Spinal cord (tissue), 10 donors: Measurements from ENCODE around the gene SLC39A10. TPM values are rescaled to one million over a fixed set of nuclear protein-coding genes. Genes with fewer than 3 reads are reported as not detected.

Experiments
- DNase-seq, 6 donors: peaks; one replicate each; pipeline versions ENCODE4 v3.0.0 to v3.0.0-alpha.2; 2013 to 2015; ENCODE audit warnings: low spot score in 6 of 6, low read depth in 4 of 6
- H3K27ac ChIP-seq: one replicate; pipeline ENCODE4 v1.5.1; 2013; ENCODE audit warnings: low read depth, low read length, control low read depth
- H3K27me3 ChIP-seq: one replicate; pipeline ENCODE4 v1.6.1; 2013; ENCODE audit warnings: low read length; ENCODE audit not compliant: control insufficient read depth, insufficient read depth
- H3K36me3 ChIP-seq: one replicate; pipeline ENCODE4 v1.6.1; 2013; ENCODE audit warnings: low read length; ENCODE audit not compliant: control insufficient read depth, insufficient read depth
- H3K4me1 ChIP-seq: one replicate; pipeline ENCODE4 v1.6.1; 2013; ENCODE audit warnings: low read length; ENCODE audit not compliant: control insufficient read depth, insufficient read depth
- H3K4me3 ChIP-seq: one replicate; pipeline ENCODE4 v1.5.1; 2013; ENCODE audit warnings: low read depth, low read length, control low read depth
- H3K9me3 ChIP-seq: one replicate; pipeline ENCODE4 v1.6.1; 2013; ENCODE audit warnings: low read length; ENCODE audit not compliant: control insufficient read depth, insufficient read depth
- WGBS: methylation state at CpG from one replicate; pipeline ENCODE4 v1.1.5; 2013; ENCODE audit warnings: missing lambda C conversion rate; ENCODE audit not compliant: insufficient coverage; 5-methylcytosine and 5-hydroxymethylcytosine counted together
- polyA plus RNA-seq, 2 donors: library from polyadenylated mRNA; unstranded; fragments of 120-200 nt; gene quantifications; one replicate each; pipeline ENCODE4 v1.2.1, GENCODE V29; 2013; ENCODE audit not compliant: insufficient read length in 2 of 2
- total RNA-seq, 2 donors: library from RNA; depleted of rRNA in 1 of 2; stranded (reverse); fragments of 120-200 nt in 1 of 2; fragments of >200 nt in 1 of 2; gene quantifications; one replicate each; pipeline versions ENCODE4 v1.2.3 to v1.2.4, GENCODE V29; 2013 to 2014
- donor health status: healthy.

The SLC39A10 gene
- total and polyA plus RNA-seq, 4 donors: 67.2 to 113 (median 90.3) TPM

DNA sequence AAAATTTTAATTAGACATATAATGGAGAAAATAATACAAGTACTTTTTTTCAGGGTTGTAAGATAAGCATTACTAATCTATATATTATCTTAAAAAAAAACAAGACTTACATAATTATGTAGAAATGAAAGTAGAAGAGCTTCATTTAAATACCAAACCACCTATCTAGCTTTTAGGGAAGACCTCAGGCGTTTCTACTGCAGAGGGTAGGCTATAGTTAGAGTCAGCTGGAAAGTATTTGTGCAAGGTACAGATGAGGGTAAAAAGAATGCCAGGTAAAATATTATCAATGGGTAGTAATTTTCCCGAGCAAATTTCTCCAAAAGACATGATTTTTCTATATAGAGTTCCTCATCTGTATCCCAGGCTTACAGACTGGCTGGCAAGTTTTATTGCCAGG is 30.5 kb upstream of the SLC39A10 start:
- Histone ChIP-seq H3K36me3 (no peaks in the 10 kb centered on the region), H3K27me3 (no peaks in the 10 kb centered on the region), H3K4me1 (no peaks in the 10 kb centered on the region), H3K27ac (no peak overlapping the region), H3K4me3 (no peak overlapping the region), H3K9me3 (no peaks in the 10 kb centered on the region)
- DNase-seq: no peak
- no CpG with 5 or more reads among the region's 2 CpGs for WGBS

DNA sequence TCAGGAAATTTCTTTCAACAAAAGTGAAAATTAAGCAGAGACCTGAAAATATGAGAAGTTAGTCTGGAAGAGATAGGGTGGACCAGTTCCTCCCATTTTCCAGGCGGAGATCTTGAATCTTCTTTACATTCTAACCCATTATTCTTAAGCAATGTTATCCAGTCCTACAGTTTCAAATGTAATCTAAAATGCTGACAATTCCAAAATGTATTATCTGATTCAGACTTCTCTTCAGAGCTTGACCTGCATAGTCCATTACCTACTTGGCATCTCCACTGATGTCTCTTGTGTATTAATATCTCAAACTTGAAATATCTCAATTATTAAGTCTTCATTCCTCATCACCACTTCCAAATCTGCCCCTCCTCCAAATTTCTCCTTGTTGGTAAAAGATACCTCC is 28.4 kb upstream of the SLC39A10 start:
- DNase-seq: no peak
- Histone ChIP-seq H3K4me3 (no peak overlapping the region), H3K9me3 (no peaks in the 10 kb centered on the region), H3K27ac (no peak overlapping the region), H3K4me1 (no peaks in the 10 kb centered on the region), H3K27me3 (no peaks in the 10 kb centered on the region), H3K36me3 (no peaks in the 10 kb centered on the region)
- WGBS: no CpG with 5 or more reads among the region's 1 CpG

DNA sequence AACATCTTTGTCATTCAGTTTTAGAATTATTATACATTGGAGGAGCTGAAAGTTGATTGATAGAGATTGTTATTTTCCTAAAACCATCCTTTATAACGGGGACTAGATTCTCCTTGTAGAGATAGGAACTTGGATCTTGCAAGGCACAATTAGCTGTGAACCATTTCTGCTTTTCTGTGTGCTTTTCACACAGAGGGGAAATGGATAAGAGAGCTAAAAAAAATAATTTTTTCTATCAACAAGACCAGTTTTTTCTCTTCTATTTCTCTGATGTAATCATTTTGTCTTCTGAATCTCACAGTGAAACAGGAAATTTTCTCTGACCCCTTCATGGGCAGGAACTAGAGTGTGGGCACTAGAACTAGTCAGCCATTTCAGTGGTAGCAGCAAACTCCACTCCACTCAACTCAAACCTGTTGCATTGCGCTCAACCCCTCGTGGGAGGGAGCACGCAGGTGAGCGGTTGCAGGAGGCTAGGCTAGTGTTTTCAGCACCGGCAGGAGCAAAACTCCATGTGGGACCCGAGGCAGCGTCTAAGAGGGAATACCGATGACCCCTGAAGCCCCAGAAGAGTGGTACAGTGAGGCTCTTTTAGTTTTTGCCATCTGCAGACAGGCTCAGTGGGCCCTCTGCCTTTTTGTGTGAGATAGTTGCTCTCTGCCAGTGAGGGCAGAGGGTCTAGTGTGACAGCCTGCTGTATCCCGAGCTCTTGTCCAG is 24.0 kb upstream of the SLC39A10 start:
- Histone ChIP-seq H3K4me1 (no peaks in the 10 kb centered on the region), H3K9me3 (no peaks in the 10 kb centered on the region), H3K27me3 (no peaks in the 10 kb centered on the region), H3K4me3 (no peak overlapping the region), H3K27ac (no peak overlapping the region), H3K36me3 (no peaks in the 10 kb centered on the region)
- no peak for DNase-seq
- WGBS: 92% methylated on average over 8 of the region's 10 CpGs

DNA sequence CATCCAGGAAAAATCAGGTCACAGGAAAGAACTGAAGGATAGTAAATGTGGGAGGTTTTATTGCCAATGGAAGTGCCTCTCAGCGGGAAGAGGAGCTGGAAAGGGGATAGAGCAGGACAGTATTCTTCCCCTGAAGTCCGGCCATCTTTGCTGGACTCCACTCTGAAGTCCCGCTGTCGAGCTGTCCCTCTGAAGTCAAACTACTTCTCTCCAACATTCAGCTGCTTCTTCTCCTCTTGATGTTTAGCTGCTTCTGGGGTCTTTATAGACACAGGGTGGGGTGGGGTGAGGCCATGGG is 23.5 kb upstream of the SLC39A10 start:
- H3K27me3 ChIP-seq: no peaks in the 10 kb centered on the region
- no peak overlapping the region for H3K4me3 ChIP-seq
- no peaks in the 10 kb centered on the region for H3K9me3 ChIP-seq
- no peak for DNase-seq
- 86% methylated on average over 1 of the region's 4 CpGs for WGBS
- no peaks in the 10 kb centered on the region for H3K36me3 ChIP-seq
- no peak overlapping the region for H3K27ac ChIP-seq
- no peaks in the 10 kb centered on the region for H3K4me1 ChIP-seq

DNA sequence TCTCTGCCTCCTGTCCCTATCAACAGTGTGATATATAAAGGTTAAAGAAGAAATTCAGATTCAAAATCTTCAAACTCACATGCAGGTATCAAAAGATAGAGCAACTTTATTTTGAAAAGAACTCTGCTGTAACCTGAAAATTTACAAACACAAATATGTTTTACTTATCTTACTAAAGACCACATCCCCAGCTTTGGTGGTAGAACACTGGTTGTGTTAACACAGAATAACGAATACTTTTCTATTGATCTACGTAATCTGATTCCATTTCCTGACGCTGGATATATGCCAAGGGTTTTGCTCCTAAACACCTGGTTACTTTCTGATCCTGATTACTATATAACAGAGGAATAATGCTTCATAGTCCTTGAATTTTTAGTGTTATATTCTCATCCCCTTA is 23.1 kb upstream of the SLC39A10 start:
- Histone ChIP-seq H3K9me3 (no peaks in the 10 kb centered on the region), H3K4me1 (no peaks in the 10 kb centered on the region), H3K27ac (no peak overlapping the region), H3K36me3 (no peaks in the 10 kb centered on the region), H3K27me3 (no peaks in the 10 kb centered on the region), H3K4me3 (no peak overlapping the region)
- no CpG with 5 or more reads among the region's 3 CpGs for WGBS
- no peak for DNase-seq

DNA sequence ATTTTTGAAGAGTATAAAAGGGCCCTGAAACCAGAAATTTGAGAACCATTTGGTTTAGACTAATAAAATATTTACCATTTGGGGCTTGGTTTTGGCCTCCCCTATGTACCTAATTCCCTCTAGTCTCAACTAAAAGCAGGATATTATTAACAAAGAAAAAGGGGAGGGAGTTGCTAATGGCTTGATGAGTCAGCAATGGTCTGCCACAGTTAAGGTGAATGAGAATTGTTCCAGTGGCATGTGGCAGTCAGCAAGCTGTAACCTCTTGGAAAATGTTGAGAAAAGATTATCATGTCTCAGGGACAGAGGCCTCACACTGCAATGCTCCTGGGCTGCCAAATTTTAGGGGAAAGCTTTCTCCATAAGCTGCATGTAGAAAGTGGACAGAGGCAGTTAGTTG is 20.1 kb upstream of the SLC39A10 start:
- Histone ChIP-seq H3K9me3 (no peaks in the 10 kb centered on the region), H3K4me3 (no peak overlapping the region), H3K27ac (no peak overlapping the region), H3K36me3 (no peaks in the 10 kb centered on the region), H3K27me3 (no peaks in the 10 kb centered on the region), H3K4me1 (no peaks in the 10 kb centered on the region)
- no peak for DNase-seq

DNA sequence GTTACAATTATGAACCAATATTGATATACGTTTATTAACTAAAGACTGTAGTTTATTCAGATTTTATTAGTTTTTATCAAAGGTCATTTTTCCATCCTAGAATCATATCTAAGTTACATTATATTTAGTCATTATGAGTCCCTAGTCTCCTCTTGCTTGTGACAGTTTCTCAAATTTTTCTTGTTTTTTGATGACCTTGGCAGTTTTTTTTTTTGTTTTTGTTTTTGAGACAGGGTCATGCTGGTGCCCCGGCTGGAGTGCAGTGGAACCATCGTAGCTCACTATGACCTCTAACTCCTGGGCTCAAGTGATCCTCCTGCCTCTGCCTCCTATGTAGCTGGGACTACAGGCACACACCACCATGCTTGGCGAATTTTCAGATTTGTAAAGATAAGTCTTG is 18.3 kb upstream of the SLC39A10 start:
- H3K27ac ChIP-seq: no peak overlapping the region
- no peaks in the 10 kb centered on the region for H3K4me1 ChIP-seq
- WGBS: 67% methylated on average over 2 of the region's 4 CpGs
- H3K27me3 ChIP-seq: no peaks in the 10 kb centered on the region
- no peaks in the 10 kb centered on the region for H3K36me3 ChIP-seq
- no peaks in the 10 kb centered on the region for H3K9me3 ChIP-seq
- DNase-seq: no peak
- H3K4me3 ChIP-seq: no peak overlapping the region

DNA sequence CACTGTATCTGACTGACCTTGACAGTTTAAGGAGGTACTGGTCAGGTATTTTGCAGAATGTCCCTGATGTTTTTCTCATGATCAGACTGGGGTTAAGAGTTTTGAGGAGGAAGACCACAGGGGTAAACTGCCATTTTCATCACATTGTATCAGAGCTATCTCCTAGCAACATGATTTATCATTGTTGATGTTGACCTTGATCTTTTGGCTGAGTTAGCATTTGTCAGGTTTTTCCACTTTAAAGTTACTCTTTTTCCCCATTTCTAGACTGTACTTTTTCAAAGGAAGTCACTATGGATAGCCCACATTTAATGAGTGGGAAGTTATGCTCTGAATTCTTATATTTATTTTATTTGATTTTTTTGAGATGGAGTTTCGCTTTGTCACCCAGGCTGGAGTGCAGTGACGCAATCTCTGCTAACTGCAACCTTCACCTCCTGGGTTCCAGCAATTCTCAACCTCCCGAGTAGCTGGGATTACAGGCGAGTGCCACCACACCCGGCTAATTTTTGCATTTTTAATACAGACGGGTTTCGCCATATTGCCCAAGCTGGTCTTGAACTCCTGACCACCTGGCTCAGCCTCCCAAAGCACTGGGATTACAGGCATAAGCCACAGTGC is 17.7 kb upstream of the SLC39A10 start:
- Histone ChIP-seq H3K27me3 (no peaks in the 10 kb centered on the region), H3K36me3 (no peaks in the 10 kb centered on the region), H3K27ac (no peak overlapping the region), H3K4me1 (no peaks in the 10 kb centered on the region), H3K4me3 (no peak overlapping the region), H3K9me3 (no peaks in the 10 kb centered on the region)
- no peak for DNase-seq
- WGBS: 96% methylated on average over 4 of the region's 7 CpGs

DNA sequence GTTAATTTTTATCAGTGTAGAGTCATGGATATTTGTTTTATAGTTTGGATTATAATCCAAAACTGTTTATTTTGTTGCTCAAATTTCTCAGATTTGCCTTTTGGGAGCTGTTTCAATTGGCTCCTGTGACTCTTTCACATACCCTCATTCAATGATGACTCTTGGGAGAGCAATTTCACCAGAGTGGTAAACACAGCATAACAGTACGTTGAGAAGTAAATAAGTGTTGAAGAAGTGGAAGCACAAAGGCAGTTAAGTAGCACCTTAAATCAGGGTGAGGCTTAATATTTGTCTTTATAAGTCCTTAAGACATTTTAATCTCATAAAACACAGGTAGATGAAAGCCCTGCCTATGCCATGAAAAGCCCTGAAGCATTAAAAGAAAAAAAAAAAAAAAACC is 17.1 kb upstream of the SLC39A10 start:
- Histone ChIP-seq H3K4me1 (no peaks in the 10 kb centered on the region), H3K4me3 (no peak overlapping the region), H3K36me3 (no peaks in the 10 kb centered on the region), H3K9me3 (no peaks in the 10 kb centered on the region), H3K27me3 (no peaks in the 10 kb centered on the region), H3K27ac (no peak overlapping the region)
- WGBS: no CpG with 5 or more reads among the region's 1 CpG
- no peak for DNase-seq

DNA sequence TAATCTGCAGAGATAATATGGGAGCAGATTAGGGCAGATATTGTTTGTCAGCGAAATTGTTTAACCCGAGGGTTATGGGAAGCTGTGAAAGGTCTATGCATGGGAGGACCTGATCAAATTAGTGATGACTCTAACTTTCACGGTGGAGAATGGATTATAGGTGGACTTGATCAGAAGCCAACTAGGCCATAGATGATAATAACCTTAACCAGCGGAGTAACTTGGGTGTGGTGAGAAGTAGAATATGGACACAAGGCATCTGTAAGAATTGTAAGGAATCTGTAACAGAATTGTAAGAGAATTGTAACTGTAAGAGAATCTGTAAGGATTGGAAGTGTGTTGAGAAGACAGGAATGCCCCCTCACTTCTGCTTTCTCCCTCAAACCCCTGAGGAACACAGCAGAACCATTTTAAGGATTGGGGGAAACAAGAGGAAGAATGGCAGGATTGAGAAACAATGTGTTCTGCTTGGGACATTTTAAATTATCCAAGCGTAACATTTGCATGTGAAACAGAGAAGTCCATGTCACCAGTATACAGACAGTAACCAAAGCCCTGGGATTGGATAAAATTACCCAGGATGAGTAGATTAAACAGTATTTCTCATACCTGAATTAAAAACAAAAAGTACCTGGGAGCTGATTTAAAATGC is 14.9 kb upstream of the SLC39A10 start:
- Histone ChIP-seq H3K27ac (no peak overlapping the region), H3K4me3 (no peak overlapping the region), H3K9me3 (no peaks in the 10 kb centered on the region), H3K27me3 (no peaks in the 10 kb centered on the region), H3K4me1 (no peaks in the 10 kb centered on the region), H3K36me3 (no peaks in the 10 kb centered on the region)
- DNase-seq: no peak
- 74% methylated on average over 4 of the region's 5 CpGs for WGBS
